Activated B cell treated with CpG ODN at 0.5 μM for 24 hours (primary cell): ENCODE results near the gene OR52J3. TPM values are rescaled to one million over a fixed set of nuclear protein-coding genes. Genes with fewer than 3 reads are reported as not detected.

ENCODE experiments used
- ATAC-seq: fragments of 200-7000 bp; cut with Tn5 transposase; one replicate; pipeline ENCODE4 v1.10.0; 2021; ENCODE audit warnings: low read depth, mild to moderate bottlenecking, moderate library complexity
- CTCF ChIA-PET: fragments of 350-600 bp; sonication (Branson Sonifier 250); formaldehyde crosslinking; loops from one replicate; lab custom pipeline; 2021; ENCODE audit warnings: antibody characterized with exemption; lab: Charles Lee
- POLR2A ChIA-PET: fragments of 350-600 bp; sonication (Branson Sonifier 250); formaldehyde crosslinking; loops from one replicate; lab custom pipeline; 2021; ENCODE audit warnings: antibody characterized with exemption; lab: Charles Lee
- DNase-seq: peaks from one replicate; pipeline ENCODE4 v3.0.0; 2022
- H3K27ac Mint-ChIP-seq: one replicate; pipeline ENCODE4 v1.8.0; 2020; ENCODE audit warnings: mixed read lengths
- H3K27me3 Mint-ChIP-seq: one replicate; pipeline ENCODE4 v1.8.0; 2021; ENCODE audit warnings: mixed read lengths
- H3K36me3 Mint-ChIP-seq: one replicate; pipeline ENCODE4 v1.8.0; 2021; ENCODE audit warnings: low read depth, mixed read lengths
- H3K4me1 Mint-ChIP-seq: one replicate; pipeline ENCODE4 v1.8.0; 2021; ENCODE audit warnings: mixed read lengths
- H3K4me3 Mint-ChIP-seq: one replicate; pipeline ENCODE4 v1.8.0; 2020; ENCODE audit warnings: mild to moderate bottlenecking, mixed read lengths
- H3K9me3 Mint-ChIP-seq: one replicate; pipeline ENCODE4 v1.8.0; 2020; ENCODE audit warnings: mixed read lengths
- CTCF ChIP-seq: fragments of 200-600 bp; IDR thresholded peaks from one replicate; pipeline ENCODE4 v1.8.0; 2022; ENCODE audit warnings: antibody characterized with exemption, mild to moderate bottlenecking
- intact Hi-C: fragments of 100-400 bp; cut with micrococcal nuclease; formaldehyde crosslinking; loops from one replicate; pipeline ENCODE4 v1.15.1; 2024
- total RNA-seq: library from RNA; stranded (reverse); gene quantifications from 2 replicates; pipeline ENCODE4 v1.2.3, GENCODE V29; 2022

Gene OR52J3
- total RNA-seq, 1 donor from 2014 or later, result not detected

- ChIA-PET CTCF (no interaction called here), POLR2A (no interaction called here)
- TF ChIP-seq CTCF, result no peak
- no peak within 1 kb of the TSS for H3K4me3 Mint-ChIP-seq
- ATAC-seq (no peak), DNase-seq (no peak)
- H3K27ac Mint-ChIP-seq, result no peak within 1 kb of the TSS
- no peaks in the 10 kb centered on the region for H3K9me3 Mint-ChIP-seq
- intact Hi-C loops, result no loop called here
- H3K4me1 Mint-ChIP-seq, result no peaks in the 10 kb centered on the region
- no peaks in the 10 kb centered on the region for H3K36me3 Mint-ChIP-seq
- no peaks in the 10 kb centered on the region for H3K27me3 Mint-ChIP-seq
Observed at GRCh38 chr11:5069272-5069671, 22.9 kb downstream of the OR52J3 start, which contains the start of gene OR52E1. TSS of gene OR52E1 (plus strand) at chr11:5069572.

- no peak for ATAC-seq
- no peak overlapping the region for H3K4me3 Mint-ChIP-seq
- POLR2A ChIA-PET, result no interaction called here
- H3K27me3 Mint-ChIP-seq, result no peaks in the 10 kb centered on the region
- no peak for TF ChIP-seq CTCF
- no peaks in the 10 kb centered on the region for H3K9me3 Mint-ChIP-seq
- CTCF ChIA-PET, result no interaction called here
- intact Hi-C loops, result no loop called here
- no peaks in the 10 kb centered on the region for H3K4me1 Mint-ChIP-seq
- no peak for DNase-seq
- no peaks in the 10 kb centered on the region for H3K36me3 Mint-ChIP-seq
- no peak overlapping the region for H3K27ac Mint-ChIP-seq
Observed at GRCh38 chr11:5071799-5072198, 25.5 kb downstream of the OR52J3 start.

- ChIA-PET CTCF (no interaction called here), POLR2A (no interaction called here)
- TF ChIP-seq CTCF, result no peak
Observed at GRCh38 chr11:5081405-5081804, 35.1 kb downstream of the OR52J3 start.

GRCh38 chr11:5083602-5084001 is 37.3 kb downstream of the OR52J3 start:
- Mint-ChIP-seq H3K4me1 (no peaks in the 10 kb centered on the region), H3K36me3 (no peaks in the 10 kb centered on the region), H3K27me3 (no peaks in the 10 kb centered on the region), H3K4me3 (no peak overlapping the region), H3K9me3 (no peaks in the 10 kb centered on the region), H3K27ac (no peak overlapping the region)
- intact Hi-C loops, result no loop called here
- POLR2A ChIA-PET, result no interaction called here
- DNase-seq, result no peak
- no peak for ATAC-seq
- no peak for TF ChIP-seq CTCF
- CTCF ChIA-PET, result no interaction called here

More at GRCh38 chr11:5081405-5081804, 35.1 kb downstream of the OR52J3 start:
- DNase-seq (no peak), ATAC-seq (no peak)
- intact Hi-C loops, result no loop called here
- Mint-ChIP-seq H3K27me3 (no peaks in the 10 kb centered on the region), H3K9me3 (no peaks in the 10 kb centered on the region), H3K4me1 (no peaks in the 10 kb centered on the region), H3K27ac (no peak overlapping the region), H3K4me3 (no peak overlapping the region), H3K36me3 (no peaks in the 10 kb centered on the region)

- intact Hi-C loops, result no loop called here
- ATAC-seq, result no peak
- Mint-ChIP-seq H3K27ac (no peak overlapping the region), H3K9me3 (no peaks in the 10 kb centered on the region), H3K36me3 (no peaks in the 10 kb centered on the region), H3K4me1 (no peaks in the 10 kb centered on the region), H3K27me3 (no peaks in the 10 kb centered on the region), H3K4me3 (no peak overlapping the region)
- DNase-seq, result no peak
- POLR2A ChIA-PET, result no interaction called here
- no peak for TF ChIP-seq CTCF
- CTCF ChIA-PET, result no interaction called here
Observed at GRCh38 chr11:5088556-5088955, 42.2 kb downstream of the OR52J3 start.
